IMR-90 (cell line): ENCODE measurements around the gene MTMR6.

Experiments
- BHLHE40 ChIP-seq: fragments of 150-350 bp; IDR thresholded peaks from 2 replicates; pipeline ENCODE4 v1.6.1; 2016; ENCODE audit warnings: mild to moderate bottlenecking, low read depth, low read length
- CEBPB ChIP-seq: IDR thresholded peaks from 2 replicates; pipeline ENCODE4 v1.6.1; 2012; ENCODE audit warnings: low read depth, low read length, improper control_type of control experiment
- CTCF ChIP-seq: conservative IDR thresholded peaks from 2 replicates; pipeline ENCODE4 v1.5.1; 2012; ENCODE audit warnings: mild to moderate bottlenecking, low read depth, low read length, improper control_type of control experiment
- ELK1 ChIP-seq: fragments of 150-350 bp; IDR thresholded peaks from 2 replicates; pipeline ENCODE4 v1.6.1; 2016; ENCODE audit warnings: low read depth, mild to moderate bottlenecking, low read length, moderate library complexity, borderline replicate concordance
- MAFK ChIP-seq: IDR thresholded peaks from 2 replicates; pipeline ENCODE4 v1.6.1; 2012; ENCODE audit warnings: low read depth, low read length, improper control_type of control experiment
- MXI1 ChIP-seq: IDR thresholded peaks from 2 replicates; pipeline ENCODE4 v1.6.1; 2012; ENCODE audit warnings: low read depth, mild to moderate bottlenecking, low read length, moderate library complexity, borderline replicate concordance
- POLR2A ChIP-seq: IDR thresholded peaks from 2 replicates; pipeline ENCODE4 v1.6.1; 2012; ENCODE audit warnings: mild to moderate bottlenecking, low read depth, low read length
- RAD21 ChIP-seq: IDR thresholded peaks from 2 replicates; pipeline ENCODE4 v1.6.1; 2012; ENCODE audit warnings: low read length, improper control_type of control experiment
- RCOR1 ChIP-seq: IDR thresholded peaks from 2 replicates; pipeline ENCODE4 v1.6.1; 2012; ENCODE audit warnings: mild to moderate bottlenecking, low read length, improper control_type of control experiment; ENCODE audit not compliant: insufficient replicate concordance
- RFX5 ChIP-seq: IDR thresholded peaks from 2 replicates; pipeline ENCODE4 v1.8.0; 2012; ENCODE audit warnings: low read depth, mild to moderate bottlenecking, low read length, moderate library complexity
- SMC3 ChIP-seq: fragments of 150-350 bp; IDR thresholded peaks from 2 replicates; pipeline ENCODE4 v1.6.1; 2016; ENCODE audit warnings: low read depth, mild to moderate bottlenecking, antibody characterized with exemption, low read length, moderate library complexity
- USF2 ChIP-seq: fragments of 150-350 bp; IDR thresholded peaks from 2 replicates; pipeline ENCODE4 v1.6.1; 2017; ENCODE audit warnings: mild to moderate bottlenecking, antibody characterized with exemption, low read length, low read depth

GRCh38 chr13:25288966-25289365, 1.7 kb upstream of the MTMR6 start:
- no peak for TF ChIP-seq CTCF
- no peak for TF ChIP-seq MXI1
- no peak for TF ChIP-seq POLR2A
- no peak for TF ChIP-seq BHLHE40
- no peak for TF ChIP-seq CEBPB
- TF ChIP-seq ELK1 = no peak
- TF ChIP-seq RFX5 = no peak
- no peak for TF ChIP-seq RAD21
- TF ChIP-seq SMC3 = no peak
- no peak for TF ChIP-seq USF2
- TF ChIP-seq MAFK = no peak
- no peak for TF ChIP-seq RCOR1
